SHP77 (cell line): ENCODE measurements around the gene IFITM1.
"Not testable (repeated sequence)": the region's sequence is repeated elsewhere in the genome, so short reads cannot be mapped to it uniquely, and the experiment has no call there.

Experiments
- DNase-seq, 2 experiments: peaks; one replicate each; lab custom pipeline; 2025; lab: John Stamatoyannopoulos, UW

Gene IFITM1

DNA sequence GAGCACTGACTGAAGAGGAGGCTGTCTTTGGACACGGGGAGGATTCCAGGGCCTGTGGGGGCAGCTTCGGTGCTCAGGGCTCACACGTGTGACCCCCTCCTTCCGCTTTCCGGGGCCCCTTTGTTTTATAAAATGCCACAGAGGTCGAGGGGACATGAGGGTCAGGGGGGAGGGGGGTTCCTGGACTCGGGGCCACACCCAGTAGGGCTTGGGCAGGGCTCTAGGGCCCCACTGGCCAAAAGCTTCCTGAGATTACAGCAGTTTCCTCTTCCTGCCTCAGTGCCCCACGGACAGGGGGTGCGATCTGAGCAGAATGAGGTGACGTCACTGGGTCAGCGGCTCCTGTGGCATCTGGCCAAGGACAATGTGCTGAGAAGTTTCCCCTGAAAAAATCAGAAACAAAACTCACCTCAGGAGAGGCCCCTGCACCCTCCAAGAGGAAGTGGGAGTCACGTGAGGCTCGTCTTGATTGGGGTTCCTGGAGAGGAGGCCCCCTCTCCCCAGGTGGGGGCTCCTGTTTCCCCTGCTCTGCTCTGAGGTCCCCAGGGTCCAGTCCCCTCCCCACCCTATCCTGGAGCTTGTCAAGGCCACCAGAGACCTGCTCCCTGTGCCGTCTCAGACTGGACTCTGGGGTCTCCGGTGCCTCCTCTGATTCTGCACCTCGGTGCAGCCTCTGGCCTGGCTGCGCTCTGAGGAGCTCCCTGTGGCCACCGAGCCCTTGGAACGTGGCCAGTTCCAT lies 13.2 kb downstream of the IFITM1 start:
- no peak for DNase-seq

DNA sequence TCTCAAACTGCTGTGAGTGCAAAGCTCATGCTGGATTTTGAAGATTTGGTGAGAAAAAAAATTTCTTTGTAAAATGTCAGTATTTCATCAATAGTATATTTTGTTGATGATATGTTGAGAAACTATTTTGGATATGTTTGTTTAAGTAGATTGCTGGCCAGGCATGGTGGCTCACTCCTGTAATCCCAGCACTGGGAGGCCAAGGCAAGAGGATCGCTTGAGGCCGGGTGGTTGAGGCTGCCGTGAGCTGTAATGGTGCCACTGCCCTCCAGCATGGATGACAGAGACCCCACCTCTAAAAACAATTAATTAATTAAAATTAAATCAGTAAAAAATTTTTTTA lies 13.7 kb downstream of the IFITM1 start:
- no peak for DNase-seq

DNA sequence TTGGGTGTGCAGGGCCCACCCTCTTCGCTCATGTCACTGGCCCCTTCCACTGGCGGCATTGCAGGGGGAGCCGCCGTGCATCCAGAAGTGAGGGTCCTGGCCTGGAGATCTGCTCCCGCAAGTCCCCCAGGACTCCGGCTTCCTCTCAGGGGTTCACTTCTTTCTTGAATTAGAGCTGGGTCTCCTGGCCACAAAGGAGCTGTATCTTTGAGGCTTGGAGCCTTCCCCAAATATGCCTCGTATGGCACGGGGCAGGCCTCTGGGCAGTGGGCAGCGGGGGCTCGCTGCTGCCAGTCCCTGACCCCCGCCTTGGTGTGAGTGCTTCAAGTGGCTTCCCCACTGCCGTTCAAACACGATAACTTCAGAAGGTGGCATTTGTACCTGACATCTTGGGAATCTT lies 14.2 kb downstream of the IFITM1 start:
- no peak for DNase-seq

DNA sequence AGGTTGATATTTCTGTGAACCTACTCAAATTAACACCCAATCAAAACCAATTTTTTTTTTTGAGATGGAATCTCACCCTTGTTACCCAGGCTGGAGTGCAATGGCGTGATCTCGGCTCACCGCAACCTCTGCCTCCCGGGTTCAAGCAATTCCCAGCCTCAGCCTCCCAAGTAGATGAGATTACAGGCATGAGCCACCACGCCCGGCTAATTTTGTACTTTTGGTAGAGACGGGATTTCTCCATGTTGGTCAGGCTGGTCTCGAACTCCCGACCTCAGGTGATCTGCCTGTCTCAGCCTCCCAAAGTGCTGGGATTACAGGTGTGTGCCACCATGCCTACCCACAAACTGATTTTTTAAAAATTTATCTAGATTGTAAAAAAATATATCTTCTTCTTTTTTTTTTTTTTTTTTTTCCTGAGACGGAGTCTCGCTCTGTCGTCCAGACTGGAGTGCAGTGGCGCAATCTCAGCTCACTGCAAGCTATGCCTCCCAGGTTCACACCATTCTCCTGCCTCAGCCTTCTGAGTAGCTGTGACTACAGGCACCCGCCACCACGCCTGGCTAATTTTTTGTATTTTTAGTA lies 14.8 kb downstream of the IFITM1 start:
- DNase-seq, result not testable (repeated sequence)

DNA sequence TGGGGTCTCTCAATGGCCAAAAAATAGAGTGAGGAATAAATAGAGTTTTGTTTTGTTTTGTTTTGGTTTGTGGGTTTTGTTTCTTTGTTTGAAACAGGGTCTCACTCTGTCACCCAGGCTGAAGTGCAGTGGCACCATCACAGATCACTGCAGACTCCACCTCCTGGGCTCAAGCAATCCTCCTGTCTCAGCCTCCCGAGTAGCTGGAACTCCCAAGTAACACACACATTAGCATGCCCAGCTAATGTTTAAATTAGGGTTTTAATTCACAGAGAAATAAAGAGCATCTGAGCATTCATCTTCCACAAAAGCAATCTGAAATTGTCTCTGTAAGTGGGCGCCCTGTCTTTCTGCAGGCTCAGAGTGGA lies 16.0 kb downstream of the IFITM1 start:
- no peak for DNase-seq

DNA sequence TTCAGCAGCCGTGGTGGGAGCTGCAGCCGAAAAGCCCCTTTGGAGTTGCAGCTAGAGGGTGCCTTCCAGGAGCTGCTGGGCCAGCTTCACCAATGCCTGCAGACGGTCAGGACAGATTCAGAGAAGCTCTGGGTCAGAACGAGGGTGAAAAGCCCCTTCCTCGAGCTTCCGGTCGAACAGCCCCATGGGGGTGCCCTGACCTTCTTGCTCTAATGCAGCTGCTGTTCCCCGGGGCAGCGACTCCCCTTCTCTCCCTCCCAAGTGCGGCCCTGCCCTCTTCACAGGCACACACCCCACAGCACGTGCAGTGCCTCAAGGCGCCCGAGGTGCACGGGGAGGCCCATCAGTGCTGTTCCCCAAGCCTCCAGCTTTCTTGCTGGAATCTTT lies 16.5 kb downstream of the IFITM1 start:
- no peak for DNase-seq

DNA sequence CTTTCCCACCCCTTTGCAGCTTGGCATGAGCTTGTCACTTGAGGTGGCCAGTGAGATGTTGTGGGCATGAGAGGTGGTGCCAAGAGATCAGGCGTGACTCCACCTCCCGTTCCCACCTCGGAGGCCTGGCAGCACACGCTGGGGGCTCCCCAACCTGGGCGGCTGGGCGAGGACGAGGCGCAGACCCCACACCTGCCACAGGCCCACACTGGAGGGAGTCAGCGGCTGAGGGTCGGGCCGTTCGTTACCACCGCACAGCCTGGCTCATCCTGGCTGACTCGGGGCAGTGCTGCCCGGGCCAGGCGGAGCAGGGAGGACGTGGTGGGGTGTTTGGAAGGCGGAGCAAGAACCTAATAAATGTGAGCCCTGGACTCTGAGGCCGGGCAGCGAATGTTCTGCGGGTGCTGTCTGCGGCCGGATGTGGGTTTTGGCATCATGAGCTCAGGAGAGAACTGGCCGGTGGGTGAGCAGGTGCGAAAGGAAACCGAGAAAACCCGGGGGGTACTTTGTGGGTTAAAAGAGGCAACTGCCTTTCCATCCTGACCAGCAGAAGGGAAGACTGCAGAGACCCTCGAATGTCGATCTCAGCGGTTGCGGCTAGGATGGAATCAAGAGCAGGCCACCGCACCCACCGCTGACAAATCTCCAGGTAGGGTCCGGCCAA lies 17.0 kb downstream of the IFITM1 start:
- DNase-seq, result no peak

DNA sequence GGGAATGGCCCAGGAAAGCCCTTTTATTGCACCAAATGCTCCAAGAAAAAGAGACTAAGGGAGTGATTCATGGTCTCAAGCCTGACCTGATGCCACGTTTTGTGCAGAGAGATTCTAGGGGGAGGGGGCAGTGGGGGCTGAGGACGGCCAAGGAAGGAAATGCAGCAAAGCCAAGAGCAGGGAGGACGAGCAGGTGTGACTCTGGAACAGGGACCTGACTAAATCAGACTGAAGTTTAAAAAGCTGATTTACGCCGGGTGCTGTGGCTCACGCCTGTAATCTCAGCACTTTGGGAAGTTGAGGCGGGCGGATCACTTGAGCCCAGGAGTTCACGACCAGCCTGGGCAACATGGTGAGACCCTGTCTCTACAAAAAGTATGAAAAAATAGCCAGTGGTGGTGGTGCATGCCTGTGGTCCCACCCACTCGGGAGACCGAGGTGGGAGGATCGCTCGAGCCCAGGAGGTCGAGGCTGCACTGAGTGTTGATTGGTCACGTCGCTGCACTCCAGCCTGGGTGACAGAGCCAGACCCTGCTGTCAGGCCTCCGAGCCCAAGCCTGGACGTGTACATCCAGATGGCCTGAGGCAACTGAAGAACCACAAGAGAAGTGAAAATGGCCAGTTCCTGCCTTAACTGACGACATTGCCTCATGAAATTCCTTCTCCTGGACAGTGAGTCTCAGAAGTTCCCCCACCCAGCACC lies 17.7 kb downstream of the IFITM1 start:
- no peak for DNase-seq

DNA sequence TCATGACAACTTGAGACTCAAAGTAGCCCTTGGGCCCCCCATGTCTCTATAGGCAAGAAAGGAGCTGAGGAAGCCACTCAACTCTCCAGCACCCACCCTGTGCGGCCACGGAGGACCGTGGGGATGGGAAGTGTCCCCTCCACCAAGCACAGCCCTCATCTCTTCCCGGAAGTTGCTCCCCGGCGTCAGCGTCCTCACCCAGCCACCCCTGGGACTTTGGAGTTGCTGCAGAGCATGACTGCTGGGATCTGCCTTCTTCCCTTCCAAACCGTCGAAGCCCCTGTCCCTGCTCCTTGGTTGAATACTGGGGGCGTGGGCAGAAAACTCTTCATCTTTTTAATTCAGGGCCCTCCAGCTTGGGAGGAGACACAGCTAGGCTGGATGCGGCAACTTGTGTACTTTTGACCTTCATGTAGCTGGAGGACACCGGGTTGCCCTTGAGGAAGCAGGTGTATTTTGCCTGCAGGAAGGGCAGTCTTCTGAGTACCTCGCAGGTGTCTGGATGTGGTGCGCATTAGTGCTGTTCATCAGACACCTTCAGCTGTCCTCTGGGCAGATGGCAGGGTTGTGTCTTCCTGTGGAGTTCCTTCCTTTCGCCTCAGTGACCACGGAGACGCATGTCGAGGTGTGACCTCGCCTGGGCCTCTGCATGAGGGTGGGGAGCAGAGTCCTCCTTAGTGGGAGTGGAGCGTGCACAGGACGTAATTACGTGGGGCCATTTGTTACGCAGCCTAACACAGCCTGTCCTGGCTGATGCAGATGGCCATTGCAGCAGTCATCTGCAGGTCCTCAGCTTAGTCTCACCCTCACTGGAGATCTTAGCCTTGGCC lies 19.0 kb downstream of the IFITM1 start:
- no peak for DNase-seq

DNA sequence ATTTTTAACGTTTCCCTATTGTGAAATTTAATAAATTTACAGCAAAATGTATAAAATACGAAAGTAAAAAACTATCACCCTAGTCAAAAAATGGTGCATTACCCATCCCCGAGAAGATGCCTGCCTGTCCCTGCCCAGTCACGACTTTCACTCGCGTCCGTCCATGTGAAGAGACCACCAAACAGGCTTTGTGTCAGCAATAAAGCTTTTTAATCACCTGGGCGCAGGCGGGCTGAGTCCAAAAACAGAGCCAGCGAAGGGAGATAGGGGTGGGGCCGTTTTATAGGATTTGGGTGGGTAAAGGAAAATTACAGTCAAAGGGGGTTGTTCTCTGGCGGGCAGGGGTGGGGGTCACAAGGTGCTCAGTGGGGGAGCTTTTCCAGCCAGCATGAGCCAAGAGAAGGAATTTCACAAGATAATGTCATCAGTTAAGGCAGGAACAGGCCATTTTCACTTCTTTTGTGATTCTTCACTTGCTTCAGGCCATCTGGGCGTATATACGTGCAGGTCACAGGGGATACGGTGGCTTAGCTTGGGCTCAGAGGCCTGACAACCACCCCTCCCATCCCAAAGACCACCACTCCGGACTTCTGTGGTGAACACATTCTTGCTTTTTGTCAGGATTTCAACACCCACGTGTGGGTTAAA lies 19.9 kb downstream of the IFITM1 start:
- DNase-seq, result not testable (repeated sequence)

DNA sequence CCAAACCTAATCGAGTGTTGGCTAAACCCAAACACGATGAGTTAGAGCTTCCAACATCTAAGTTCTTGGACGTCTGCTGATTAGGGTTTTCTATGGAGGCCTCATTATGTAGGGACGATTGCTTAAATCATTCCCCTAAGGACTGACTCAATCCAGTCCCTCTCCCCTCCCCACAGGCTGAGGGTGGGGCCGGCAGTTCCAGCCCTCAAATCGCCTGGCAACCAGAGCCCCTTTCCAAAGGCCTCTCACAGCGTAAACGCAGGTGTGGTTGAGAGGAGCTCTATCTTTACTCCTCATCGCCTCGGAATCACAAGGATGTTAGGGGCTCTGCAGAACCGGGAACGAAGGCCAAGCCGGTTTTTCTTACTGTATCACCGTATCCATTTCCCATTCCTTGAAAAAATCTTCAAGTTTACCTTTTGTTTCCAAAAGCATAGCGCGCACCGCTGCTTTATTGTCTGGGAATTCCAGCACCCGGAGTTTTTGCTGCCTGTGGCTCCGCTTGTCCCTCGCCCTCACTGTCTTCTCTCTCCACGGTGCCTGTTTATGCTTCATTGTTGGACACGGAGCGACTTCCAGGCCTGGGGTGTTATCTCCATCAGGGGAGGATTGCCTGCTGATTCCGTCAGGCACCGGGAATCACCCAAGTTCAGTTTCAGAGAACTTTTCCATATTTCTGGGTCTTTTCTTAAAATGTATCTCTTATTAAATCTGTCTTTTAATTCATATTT lies 20.6 kb downstream of the IFITM1 start:
- DNase-seq, result no peak

DNA sequence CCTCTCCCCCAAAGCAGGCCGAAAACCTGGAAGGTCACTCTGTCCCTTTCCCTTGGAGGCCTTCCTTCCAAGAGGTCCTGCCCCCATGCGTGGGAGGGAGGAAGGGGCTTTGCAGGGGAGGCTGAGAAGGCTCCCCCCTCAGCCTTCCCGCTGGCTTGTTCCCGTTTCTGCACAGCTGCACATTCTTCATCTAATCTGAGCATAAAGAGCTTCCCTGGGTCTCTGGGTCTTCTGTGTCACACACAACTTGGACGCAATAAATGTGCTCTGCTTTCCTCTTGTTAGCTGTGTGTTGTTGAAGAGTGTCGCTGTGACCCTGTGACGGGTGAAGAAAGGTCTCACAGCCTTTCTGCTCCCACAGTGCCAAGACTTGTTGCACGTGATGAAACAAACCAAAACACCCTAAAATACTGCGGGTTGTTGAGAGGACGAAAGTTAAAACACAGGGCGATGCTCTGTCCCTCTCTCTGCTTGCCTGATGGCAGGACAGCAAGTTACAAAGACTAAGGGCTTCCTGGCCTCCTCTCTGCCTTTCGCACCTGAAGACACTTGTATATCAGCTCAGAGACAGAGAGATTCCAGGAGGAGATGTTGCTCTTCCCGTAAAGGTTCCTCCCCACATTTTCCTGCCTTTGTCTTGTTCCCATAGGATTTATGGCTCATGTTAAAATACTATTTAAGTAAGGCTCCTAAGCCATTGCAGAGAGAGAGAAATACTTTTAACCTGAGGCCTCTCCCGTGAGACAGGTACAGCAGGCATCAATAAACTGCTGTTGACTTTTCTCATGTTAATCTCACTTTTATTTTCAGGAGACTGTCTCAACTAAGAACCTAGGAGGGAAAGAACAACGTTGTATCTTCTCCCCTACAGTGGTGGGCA lies 22.2 kb downstream of the IFITM1 start:
- DNase-seq, result no peak

DNA sequence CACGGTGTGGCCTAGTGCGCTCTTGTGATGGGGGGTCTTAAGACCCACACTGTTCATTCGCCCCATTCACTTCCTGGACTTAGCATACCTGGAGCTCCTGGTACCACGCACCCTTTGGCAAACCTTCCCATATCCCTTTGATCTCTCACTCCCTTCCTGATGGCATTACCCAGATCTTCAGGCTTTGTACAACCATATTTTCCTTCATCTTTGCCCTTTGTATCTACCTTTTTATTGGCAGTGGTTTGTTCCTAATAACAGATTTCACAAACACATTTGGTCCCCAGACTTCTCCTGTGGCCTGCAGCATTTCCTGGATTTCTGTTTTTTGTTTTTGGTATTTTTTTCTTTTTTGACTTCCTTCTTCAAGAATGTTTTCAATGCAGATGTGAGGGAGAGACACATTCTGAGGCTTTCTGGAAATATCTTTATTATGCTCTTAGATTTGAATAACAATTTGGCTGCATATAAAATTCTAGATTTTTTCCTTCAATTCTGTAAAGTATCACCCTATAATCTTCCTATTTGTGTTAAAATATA lies 22.9 kb downstream of the IFITM1 start:
- no peak for DNase-seq

DNA sequence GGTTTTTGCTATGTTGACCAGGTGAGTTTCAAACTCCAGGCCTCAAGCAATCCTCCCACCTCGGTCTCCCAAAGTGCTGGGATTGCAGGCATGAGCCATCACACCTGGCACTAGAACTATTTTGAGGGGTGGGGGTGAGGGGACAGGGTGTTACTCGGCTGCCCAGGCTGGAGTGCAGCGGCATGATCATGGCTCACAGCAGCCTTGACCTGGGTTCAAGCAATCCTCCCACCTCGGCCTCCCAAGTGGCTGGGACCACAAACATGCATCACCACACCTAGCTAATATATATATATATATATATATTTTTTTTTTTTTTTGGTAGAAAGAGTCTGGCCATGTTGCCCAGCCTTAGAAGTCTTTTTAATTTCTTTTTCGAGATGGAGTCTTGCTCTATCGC lies 23.9 kb downstream of the IFITM1 start:
- DNase-seq, result no peak

DNA sequence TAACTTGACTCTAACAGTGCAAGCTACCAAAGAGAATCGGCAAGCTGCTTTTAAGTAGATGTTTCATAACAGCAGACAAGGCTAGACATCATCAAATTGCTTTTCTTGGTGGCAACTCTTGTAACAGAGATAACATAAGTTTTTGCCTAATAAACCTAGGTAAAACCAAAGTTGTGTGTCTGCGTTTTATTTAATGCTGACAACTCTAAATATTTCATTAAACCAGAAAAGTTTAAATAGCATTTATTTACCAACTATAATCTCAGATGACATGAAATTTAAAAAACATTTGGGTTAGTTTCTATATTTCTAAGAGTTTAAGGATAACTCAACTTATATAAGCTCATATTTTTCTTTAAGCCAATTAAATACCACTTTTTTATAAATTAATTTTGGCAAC lies 26.1 kb downstream of the IFITM1 start:
- no peak for DNase-seq

DNA sequence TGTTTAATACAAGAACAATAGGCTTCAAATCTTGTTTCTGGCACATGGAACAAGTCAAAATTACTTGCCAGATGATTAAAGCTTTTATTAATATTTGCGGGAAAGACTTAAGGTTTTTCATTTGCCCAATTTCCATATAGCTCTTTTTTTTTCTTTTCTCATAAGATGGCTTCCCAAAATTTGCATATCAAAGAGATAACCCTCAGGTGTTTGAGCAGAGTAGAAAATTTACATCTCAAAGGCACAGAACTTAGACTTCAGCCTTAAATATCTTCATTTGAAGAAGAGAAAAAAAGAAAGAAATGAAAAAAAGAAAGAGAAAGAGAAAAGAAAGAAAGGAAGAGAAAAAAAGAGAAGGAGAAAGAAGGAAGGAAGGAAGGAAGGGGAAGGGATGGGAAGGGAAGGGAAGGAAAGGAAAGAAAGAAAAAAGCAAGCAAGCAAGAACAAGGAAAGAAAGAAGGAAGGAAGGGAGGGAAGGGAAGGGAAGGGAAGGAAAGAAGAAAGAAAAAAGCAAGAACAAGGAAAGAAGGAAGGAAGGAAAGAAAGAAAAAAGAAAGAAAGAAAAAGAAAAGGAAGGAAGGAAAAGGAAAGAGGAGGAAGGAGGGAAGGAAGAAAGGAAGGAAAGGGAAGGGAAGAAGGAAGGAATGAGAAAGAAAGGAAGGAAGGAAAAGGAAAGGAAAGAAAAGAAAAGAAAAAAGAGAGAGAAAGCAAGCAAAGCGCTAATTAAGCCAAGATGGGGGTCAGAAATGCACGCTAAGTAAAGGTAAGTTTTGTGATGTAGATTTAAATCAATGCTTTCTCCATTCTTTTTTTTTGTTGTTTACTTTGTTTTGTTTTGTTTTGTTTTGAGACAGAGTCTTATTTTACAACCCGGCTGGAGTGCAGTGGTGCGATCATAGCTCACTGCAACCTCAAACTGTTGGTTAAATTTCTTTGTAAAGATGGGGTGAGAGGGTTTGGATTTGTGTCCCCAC lies 27.0 kb downstream of the IFITM1 start:
- DNase-seq, result no peak

DNA sequence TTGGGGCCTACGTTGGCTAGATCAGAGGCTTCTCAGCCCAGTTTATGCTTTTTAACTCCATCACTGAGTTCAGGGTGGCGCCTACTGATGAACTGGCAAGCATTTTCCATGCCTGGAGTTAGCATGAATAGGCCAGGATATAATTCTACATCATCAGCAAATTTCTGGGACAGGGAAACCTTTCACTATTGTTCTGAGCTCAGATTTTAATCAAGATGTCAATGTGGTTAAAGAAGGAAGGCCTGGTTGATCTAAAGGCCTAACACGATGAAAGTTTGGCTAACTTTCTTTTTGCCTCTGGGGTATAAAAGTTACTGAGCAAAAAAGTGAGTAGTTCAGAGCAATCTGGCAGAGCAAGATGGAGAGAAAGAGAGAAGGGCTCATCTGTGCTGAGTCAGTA lies 28.5 kb downstream of the IFITM1 start:
- no peak for DNase-seq

DNA sequence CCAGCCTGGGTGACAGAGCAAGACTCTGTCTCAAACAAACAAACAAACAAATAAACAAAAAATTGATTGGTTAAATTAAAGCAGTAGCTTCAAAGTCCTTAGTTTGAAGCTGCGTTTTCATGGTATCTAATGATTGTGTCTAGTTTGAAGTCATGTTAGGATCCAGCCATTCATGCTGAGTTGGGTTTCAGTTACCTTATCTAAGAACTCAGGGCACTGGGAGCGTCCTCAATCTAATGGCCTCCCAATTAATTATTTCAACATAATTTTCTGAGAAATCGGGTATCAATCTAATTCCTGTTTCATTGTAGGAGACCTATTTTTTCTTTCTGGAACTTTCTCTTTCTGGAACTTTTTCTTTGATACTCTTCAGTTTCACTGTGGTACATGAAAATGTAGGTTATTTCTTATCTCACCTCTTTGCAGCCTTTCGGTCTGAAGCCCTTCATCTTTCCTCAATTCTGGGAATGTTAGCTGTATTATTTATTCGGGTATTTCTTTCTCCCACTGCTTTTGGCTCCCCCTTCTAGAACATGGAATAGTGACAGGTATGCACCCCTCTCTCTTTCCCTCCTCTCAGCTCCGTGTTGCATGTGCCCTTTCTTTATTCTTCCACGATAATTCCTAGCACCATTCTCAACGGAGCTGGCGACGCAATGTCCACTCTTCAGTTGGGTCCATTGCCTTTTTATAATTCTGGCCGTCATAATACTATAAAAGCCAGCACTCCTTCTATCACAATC lies 31.2 kb downstream of the IFITM1 start:
- no peak for DNase-seq
